OCI-LY3 (cell line): ENCODE data around the gene RPS6KA5.

ENCODE experiments used
- CTCF ChIP-seq: fragments of 200-600, 300-600 bp; sonication (generic); IDR thresholded peaks from 2 replicates; pipeline ENCODE4 v1.5.1; 2014; ENCODE audit warnings: antibody characterized with exemption, low read length, low read depth
- EZH2phosphoT487 ChIP-seq: fragments of 200-600 bp; shearing (Covaris generic); IDR thresholded peaks from 2 replicates; pipeline ENCODE4 v1.6.1; 2018; ENCODE audit warnings: antibody characterized with exemption, mixed run types, low read depth

- TF ChIP-seq CTCF, result no peak
- no peak for TF ChIP-seq EZH2phosphoT487
These were observed 117.9 kb downstream of the RPS6KA5 start for GRCh38 chr14:90942511-90942910.
